Hepatocyte (in vitro differentiated cells): ENCODE measurements around the gene CBARP.

Source experiments
- CTCF ChIP-seq: fragments of 200-600 bp; sonication (generic); IDR thresholded peaks from 2 replicates; pipeline ENCODE4 v1.5.1; 2016; ENCODE audit warnings: antibody characterized with exemption, mild to moderate bottlenecking; ENCODE audit not compliant: poor library complexity
- EZH2 ChIP-seq: fragments of 200-600 bp; sonication (generic); IDR thresholded peaks from 2 replicates; pipeline ENCODE4 v1.6.1; 2016; ENCODE audit warnings: antibody characterized with exemption, mild to moderate bottlenecking, borderline replicate concordance
- EZH2phosphoT487 ChIP-seq: fragments of 200-600 bp; sonication (generic); IDR thresholded peaks from one replicate; pipeline ENCODE4 v1.6.1; 2018; ENCODE audit warnings: antibody characterized with exemption, mild to moderate bottlenecking, low read depth, moderate library complexity; ENCODE audit not compliant: unreplicated experiment, severe bottlenecking

- TF ChIP-seq CTCF = no peak
- no peak for TF ChIP-seq EZH2
- TF ChIP-seq EZH2phosphoT487 = no peak
These were observed 21.0 kb downstream of the CBARP start for GRCh38 chr19:1216756-1217155.
